ENCODE results near the gene KRTCAP2. TPM values are rescaled to one million over a fixed set of nuclear protein-coding genes. Genes with fewer than 3 reads are reported as not detected.

KRTCAP2 gene
- polyA plus RNA-seq, 3 donors: 157 to 256 (median 247) TPM

GRCh38 chr1:155196893-155197638 is 24.0 kb upstream of the KRTCAP2 start:
- Mint-ChIP-seq H3K9me3 (peaks cover 0 to 7% (median 2%) of the 10 kb centered on the region in 7 donors), H3K27me3 (ENCODE audit: low read depth in 3 of 3) (peaks cover 21 to 29% (median 23%) of the 10 kb centered on the region in 3 donors), H3K27ac (peak overlapping the region in 1 of 7 donors; percentile 42), H3K4me3 (no peak overlapping the region), H3K4me1 (peaks cover 27% of the 10 kb centered on the region), H3K36me3 (peaks cover 11 to 18% of the 10 kb centered on the region in 2 donors)
- no peaks in the 10 kb centered on the region for H3K79me2 ChIP-seq (ENCODE audit: insufficient read depth, low read length)
- no peak overlapping the region for H3K4me3 ChIP-seq (replicated peaks in 1 of 3; ENCODE audit: low read depth in 2 of 3, low read length in 3 of 3)
- TF ChIP-seq CTCF (IDR thresholded peaks at IDR 0.05): no peak
- no peak overlapping the region for H3K9ac ChIP-seq (ENCODE audit: insufficient read depth, low read length, poor library complexity, severe bottlenecking)
- H3K36me3 ChIP-seq (replicated peaks in 1 of 2; ENCODE audit: control insufficient read depth in 1 of 2, insufficient read depth in 2 of 2, low read length in 2 of 2): no peaks in the 10 kb centered on the region
- H3K4me2 ChIP-seq (replicated peaks; ENCODE audit: extremely low read depth, low read length, poor library complexity, severe bottlenecking): no peak overlapping the region
- DNase-seq: no peak
- H3K27me3 ChIP-seq (ENCODE audit: control insufficient read depth in 2 of 2, insufficient read depth in 2 of 2, low read length in 2 of 2): peaks cover 4 to 18% of the 10 kb centered on the region in 2 donors
- intact Hi-C loops (cut with micrococcal nuclease): no loop called here
- H3K9me3 ChIP-seq (replicated peaks in 1 of 2; ENCODE audit: control insufficient read depth in 1 of 2, insufficient read depth in 1 of 2, low read length in 2 of 2): no peaks in the 10 kb centered on the region
- H3K27ac ChIP-seq (ENCODE audit: low read depth in 1 of 2, low read length in 2 of 2): no peak overlapping the region
- H3K4me1 ChIP-seq (ENCODE audit: control insufficient read depth in 1 of 2, insufficient read depth in 2 of 2, low read length in 2 of 2): peaks cover 27 to 35% of the 10 kb centered on the region in 2 donors
- H2AFZ ChIP-seq (ENCODE audit: insufficient read depth, low read depth, low read length, poor library complexity, severe bottlenecking): no peak overlapping the region
- WGBS (ENCODE audit: insufficient coverage): 95% methylated on average over 19 of the region's 20 CpGs
- H4K20me1 ChIP-seq (ENCODE audit: insufficient read depth, low read length): no peaks in the 10 kb centered on the region

DNA sequence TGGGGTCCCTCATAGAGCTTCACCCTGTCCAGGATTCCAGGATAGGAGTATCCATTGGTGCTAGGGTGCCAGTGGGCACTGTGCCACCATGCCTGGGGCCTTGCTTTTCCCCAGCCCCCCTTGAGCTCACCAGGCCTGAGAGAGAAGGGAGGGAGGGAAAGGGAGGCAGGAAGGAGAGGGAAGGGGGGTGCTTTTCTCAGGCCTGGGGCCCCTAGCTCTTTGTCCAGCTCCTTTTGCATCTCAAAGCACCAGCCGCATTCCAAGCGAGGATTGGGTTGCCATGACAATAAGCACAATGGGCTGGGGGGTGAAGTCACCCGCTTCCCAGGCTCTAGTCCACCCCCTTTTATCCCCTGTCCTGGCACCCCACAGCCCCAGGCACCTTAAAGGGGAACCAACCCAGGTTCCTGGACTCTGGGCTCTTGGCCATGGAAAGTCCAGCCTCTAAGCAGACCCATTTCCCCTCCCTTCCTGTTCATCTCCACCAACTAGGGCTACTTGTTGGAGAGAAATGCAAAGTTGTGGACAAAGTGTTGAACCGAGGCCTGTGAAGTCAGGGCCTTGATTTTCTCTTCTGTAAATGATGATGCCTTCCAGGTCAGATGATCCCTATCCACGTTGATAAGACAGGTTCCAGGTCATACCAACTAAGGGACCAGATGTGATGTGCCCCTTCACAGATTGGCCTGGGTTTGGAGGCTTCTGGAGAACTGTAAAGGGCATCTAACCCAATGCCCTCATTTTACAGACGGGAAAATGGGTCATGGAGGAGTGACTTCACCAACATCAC is 23.2 kb upstream of the KRTCAP2 start:
- no CpG with 5 or more reads among the region's 6 CpGs for WGBS (ENCODE audit: insufficient coverage)
- H3K9ac ChIP-seq (ENCODE audit: insufficient read depth, low read length, poor library complexity, severe bottlenecking): no peak overlapping the region
- H3K27me3 ChIP-seq (ENCODE audit: control insufficient read depth in 2 of 2, insufficient read depth in 2 of 2, low read length in 2 of 2): peaks cover 4 to 18% of the 10 kb centered on the region in 2 donors
- no peaks in the 10 kb centered on the region for H4K20me1 ChIP-seq (ENCODE audit: insufficient read depth, low read length)
- no peak for DNase-seq
- intact Hi-C loops (cut with micrococcal nuclease): no loop called here
- H3K36me3 ChIP-seq (replicated peaks in 1 of 2; ENCODE audit: control insufficient read depth in 1 of 2, insufficient read depth in 2 of 2, low read length in 2 of 2): no peaks in the 10 kb centered on the region
- Mint-ChIP-seq H3K27me3 (ENCODE audit: low read depth in 3 of 3) (peaks cover 22 to 29% (median 23%) of the 10 kb centered on the region in 3 donors), H3K4me1 (peaks cover 27% of the 10 kb centered on the region), H3K27ac (peak overlapping the region in 1 of 7 donors; percentile 37), H3K36me3 (peaks cover 11 to 18% of the 10 kb centered on the region in 2 donors), H3K4me3 (peak overlapping the region in 1 of 2 donors; percentile 87), H3K9me3 (peaks cover 0 to 7% (median 3%) of the 10 kb centered on the region in 7 donors)
- no peak overlapping the region for H3K27ac ChIP-seq (ENCODE audit: low read depth in 1 of 2, low read length in 2 of 2)
- H3K79me2 ChIP-seq (ENCODE audit: insufficient read depth, low read length): no peaks in the 10 kb centered on the region
- H3K4me2 ChIP-seq (replicated peaks; ENCODE audit: extremely low read depth, low read length, poor library complexity, severe bottlenecking): no peak overlapping the region
- H2AFZ ChIP-seq (ENCODE audit: insufficient read depth, low read depth, low read length, poor library complexity, severe bottlenecking): no peak overlapping the region
- no peak overlapping the region for H3K4me3 ChIP-seq (replicated peaks in 1 of 3; ENCODE audit: low read depth in 2 of 3, low read length in 3 of 3)
- peaks cover 27 to 35% of the 10 kb centered on the region in 2 donors for H3K4me1 ChIP-seq (ENCODE audit: control insufficient read depth in 1 of 2, insufficient read depth in 2 of 2, low read length in 2 of 2)
- H3K9me3 ChIP-seq (replicated peaks in 1 of 2; ENCODE audit: control insufficient read depth in 1 of 2, insufficient read depth in 1 of 2, low read length in 2 of 2): no peaks in the 10 kb centered on the region
- TF ChIP-seq CTCF (IDR thresholded peaks at IDR 0.05): no peak

Measured in CD14-positive monocyte (primary cell).